ENCODE results near the gene NUTF2. TPM values are rescaled to one million over a fixed set of nuclear protein-coding genes. Genes with fewer than 3 reads are reported as not detected.
A peak's percentile ranks its signal among the peaks of the same experiment; 100 is the strongest.

Gene NUTF2
- total RNA-seq, 2 donors from 2014 or later, result 46.6 to 66.8 TPM

- DNase-seq (no peak), ATAC-seq (no peak)
- Mint-ChIP-seq H3K36me3 (ENCODE audit: low read depth) (no peaks in the 10 kb centered on the region), H3K4me3 (no peak overlapping the region), H3K4me1 (peaks cover 28% of the 10 kb centered on the region), H3K27ac (no peak overlapping the region), H3K27me3 (no peaks in the 10 kb centered on the region)
- H3K9me3 ChIP-seq (ENCODE audit: control insufficient read depth, low read length, poor library complexity, severe bottlenecking), result no peaks in the 10 kb centered on the region
Observed at GRCh38 chr16:67877064-67877463, 30.3 kb downstream of the NUTF2 start.

- ATAC-seq (no peak), DNase-seq (no peak)
- H3K9me3 ChIP-seq (ENCODE audit: control insufficient read depth, low read length, poor library complexity, severe bottlenecking), result no peaks in the 10 kb centered on the region
- H3K4me3 Mint-ChIP-seq, result no peak overlapping the region
- H3K36me3 Mint-ChIP-seq (ENCODE audit: low read depth), result no peaks in the 10 kb centered on the region
- H3K4me1 Mint-ChIP-seq, result peaks cover 19% of the 10 kb centered on the region
- H3K27ac Mint-ChIP-seq, result peak overlapping the region; percentile 27
- no peaks in the 10 kb centered on the region for H3K27me3 Mint-ChIP-seq
Observed at GRCh38 chr16:67878232-67878631, 31.5 kb downstream of the NUTF2 start.

GRCh38 chr16:67878846-67879245 lies 32.1 kb downstream of the NUTF2 start:
- Mint-ChIP-seq H3K36me3 (ENCODE audit: low read depth) (no peaks in the 10 kb centered on the region), H3K4me3 (no peak overlapping the region), H3K27ac (peak overlapping the region; percentile 27), H3K4me1 (peaks cover 19% of the 10 kb centered on the region), H3K27me3 (no peaks in the 10 kb centered on the region)
- no peak for ATAC-seq
- no peaks in the 10 kb centered on the region for H3K9me3 ChIP-seq (ENCODE audit: control insufficient read depth, low read length, poor library complexity, severe bottlenecking)
- no peak for DNase-seq

DNA sequence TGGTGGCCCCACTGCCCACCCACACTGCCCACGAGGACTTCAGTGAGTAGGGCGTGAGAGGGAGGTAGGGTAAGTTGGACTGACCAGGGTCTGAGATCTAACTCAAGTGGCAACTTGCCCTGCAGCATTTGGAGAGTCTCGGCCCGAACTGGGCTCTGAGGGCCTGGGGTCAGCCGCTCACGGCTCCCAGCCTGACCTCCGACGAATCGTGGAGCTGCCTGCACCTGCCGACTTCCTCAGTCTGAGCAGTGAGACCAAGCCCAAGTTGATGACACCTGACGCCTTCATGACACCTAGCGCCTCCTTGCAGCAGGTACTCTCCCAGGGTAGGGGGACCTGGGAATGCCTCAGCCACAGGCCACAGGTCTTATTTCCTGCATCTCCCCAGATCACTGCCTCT lies 32.7 kb downstream of the NUTF2 start:
- DNase-seq (no peak), ATAC-seq (no peak)
- no peak overlapping the region for H3K4me3 Mint-ChIP-seq
- H3K27ac Mint-ChIP-seq, result no peak overlapping the region
- H3K9me3 ChIP-seq (ENCODE audit: control insufficient read depth, low read length, poor library complexity, severe bottlenecking), result no peaks in the 10 kb centered on the region
- H3K4me1 Mint-ChIP-seq, result peaks cover 13% of the 10 kb centered on the region
- no peaks in the 10 kb centered on the region for H3K36me3 Mint-ChIP-seq (ENCODE audit: low read depth)
- H3K27me3 Mint-ChIP-seq, result no peaks in the 10 kb centered on the region

DNA sequence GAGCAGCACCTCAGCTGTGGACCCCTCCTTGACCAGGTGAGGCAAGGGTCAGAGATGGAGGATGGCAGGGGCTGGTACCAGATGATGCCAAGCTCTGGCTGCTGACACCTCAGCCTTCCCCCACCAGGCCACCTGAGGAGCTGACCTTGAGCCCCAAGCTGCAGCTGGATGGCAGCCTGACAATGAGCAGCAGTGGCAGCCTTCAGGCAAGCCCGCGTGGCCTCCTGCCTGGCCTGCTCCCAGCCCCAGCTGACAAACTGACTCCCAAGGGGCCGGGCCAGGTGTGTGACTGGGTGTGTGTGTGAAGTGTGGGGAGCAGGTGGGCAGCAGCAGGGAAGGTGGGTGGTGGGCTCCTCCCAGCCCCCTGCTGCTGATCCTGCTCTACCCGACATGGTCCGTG lies 33.2 kb downstream of the NUTF2 start:
- no peaks in the 10 kb centered on the region for H3K27me3 Mint-ChIP-seq
- H3K9me3 ChIP-seq (ENCODE audit: control insufficient read depth, low read length, poor library complexity, severe bottlenecking), result no peaks in the 10 kb centered on the region
- H3K4me3 Mint-ChIP-seq, result no peak overlapping the region
- ATAC-seq (no peak), DNase-seq (no peak)
- no peaks in the 10 kb centered on the region for H3K36me3 Mint-ChIP-seq (ENCODE audit: low read depth)
- H3K4me1 Mint-ChIP-seq, result peaks cover 11% of the 10 kb centered on the region
- H3K27ac Mint-ChIP-seq, result no peak overlapping the region

GRCh38 chr16:67880584-67880983 lies 33.9 kb downstream of the NUTF2 start:
- no peaks in the 10 kb centered on the region for H3K27me3 Mint-ChIP-seq
- DNase-seq, result no peak
- ATAC-seq, result no peak
- no peaks in the 10 kb centered on the region for H3K36me3 Mint-ChIP-seq (ENCODE audit: low read depth)
- H3K4me1 Mint-ChIP-seq, result peaks cover 4% of the 10 kb centered on the region
- no peak overlapping the region for H3K4me3 Mint-ChIP-seq
- H3K27ac Mint-ChIP-seq, result no peak overlapping the region
- no peaks in the 10 kb centered on the region for H3K9me3 ChIP-seq (ENCODE audit: control insufficient read depth, low read length, poor library complexity, severe bottlenecking)

- H3K27me3 Mint-ChIP-seq, result no peaks in the 10 kb centered on the region
- H3K36me3 Mint-ChIP-seq (ENCODE audit: low read depth), result no peaks in the 10 kb centered on the region
- no peak overlapping the region for H3K27ac Mint-ChIP-seq
- no peak for ATAC-seq
- H3K9me3 ChIP-seq (ENCODE audit: control insufficient read depth, low read length, poor library complexity, severe bottlenecking), result no peaks in the 10 kb centered on the region
- H3K4me1 Mint-ChIP-seq, result peaks cover 4% of the 10 kb centered on the region
- no peak overlapping the region for H3K4me3 Mint-ChIP-seq
- no peak for DNase-seq
Observed at GRCh38 chr16:67881621-67882161, 35.0 kb downstream of the NUTF2 start.

DNA sequence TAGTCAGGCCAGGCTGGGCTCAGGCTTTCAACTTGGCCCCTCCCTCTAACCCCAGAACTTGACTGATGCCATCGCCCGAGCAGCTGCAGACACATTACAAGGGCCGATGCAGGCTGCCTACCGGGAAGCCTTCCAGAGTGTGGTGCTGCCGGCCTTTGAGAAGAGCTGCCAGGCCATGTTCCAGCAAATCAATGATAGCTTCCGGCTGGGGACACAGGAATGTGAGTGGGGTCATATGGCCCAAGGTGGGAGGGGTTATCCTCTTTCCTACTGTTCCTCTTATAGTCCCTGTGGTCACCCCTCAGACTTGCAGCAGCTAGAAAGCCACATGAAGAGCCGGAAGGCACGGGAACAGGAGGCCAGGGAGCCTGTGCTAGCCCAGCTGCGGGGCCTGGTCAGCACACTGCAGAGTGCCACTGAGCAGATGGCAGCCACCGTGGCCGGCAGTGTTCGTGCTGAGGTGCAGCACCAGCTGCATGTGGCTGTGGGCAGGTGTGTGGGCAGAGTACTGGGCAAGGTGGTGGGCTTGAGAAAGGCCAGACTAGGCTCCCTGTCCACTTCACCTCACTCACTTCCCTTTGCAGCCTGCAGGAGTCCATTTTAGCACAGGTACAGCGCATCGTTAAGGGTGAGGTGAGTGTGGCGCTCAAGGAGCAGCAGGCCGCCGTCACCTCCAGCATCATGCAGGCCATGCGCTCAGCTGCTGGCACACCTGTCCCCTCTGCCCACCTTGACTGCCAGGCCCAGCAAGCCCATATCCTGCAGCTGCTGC lies 35.8 kb downstream of the NUTF2 start:
- no peaks in the 10 kb centered on the region for H3K9me3 ChIP-seq (ENCODE audit: control insufficient read depth, low read length, poor library complexity, severe bottlenecking)
- Mint-ChIP-seq H3K4me1 (peaks cover 4% of the 10 kb centered on the region), H3K27me3 (no peaks in the 10 kb centered on the region), H3K27ac (no peak overlapping the region), H3K36me3 (ENCODE audit: low read depth) (no peaks in the 10 kb centered on the region), H3K4me3 (no peak overlapping the region)
- DNase-seq (no peak), ATAC-seq (no peak)

GRCh38 chr16:67883146-67883871 lies 36.6 kb downstream of the NUTF2 start:
- no peak overlapping the region for H3K4me3 Mint-ChIP-seq
- H3K27ac Mint-ChIP-seq, result peak overlapping the region; percentile 87
- H3K9me3 ChIP-seq (ENCODE audit: control insufficient read depth, low read length, poor library complexity, severe bottlenecking), result no peaks in the 10 kb centered on the region
- ATAC-seq (peak; percentile 10), DNase-seq (no peak)
- no peaks in the 10 kb centered on the region for H3K27me3 Mint-ChIP-seq
- peaks cover 4% of the 10 kb centered on the region for H3K4me1 Mint-ChIP-seq
- no peaks in the 10 kb centered on the region for H3K36me3 Mint-ChIP-seq (ENCODE audit: low read depth)

GRCh38 chr16:67883872-67884261 lies 37.1 kb downstream of the NUTF2 start:
- H3K9me3 ChIP-seq (ENCODE audit: control insufficient read depth, low read length, poor library complexity, severe bottlenecking), result no peaks in the 10 kb centered on the region
- Mint-ChIP-seq H3K36me3 (ENCODE audit: low read depth) (no peaks in the 10 kb centered on the region), H3K4me3 (no peak overlapping the region), H3K27ac (peak overlapping the region; percentile 87), H3K4me1 (peaks cover 4% of the 10 kb centered on the region), H3K27me3 (no peaks in the 10 kb centered on the region)
- ATAC-seq, result peak; percentile 84
- peak; percentile 60 to 76 (median 67) for DNase-seq

- Mint-ChIP-seq H3K36me3 (ENCODE audit: low read depth) (no peaks in the 10 kb centered on the region), H3K4me1 (peaks cover 4% of the 10 kb centered on the region), H3K27ac (peak within 1 kb of the TSS; percentile 87), H3K4me3 (no peak within 1 kb of the TSS), H3K27me3 (no peaks in the 10 kb centered on the region)
- DNase-seq (no peak), ATAC-seq (no peak)
- no peaks in the 10 kb centered on the region for H3K9me3 ChIP-seq (ENCODE audit: control insufficient read depth, low read length, poor library complexity, severe bottlenecking)
Observed at GRCh38 chr16:67884684-67885083, 38.0 kb downstream of the NUTF2 start, which contains the start of gene NRN1L. TSS of gene NRN1L (plus strand) at chr16:67884885. CDS start at chr16:67884904, 19 bp downstream.

DNA sequence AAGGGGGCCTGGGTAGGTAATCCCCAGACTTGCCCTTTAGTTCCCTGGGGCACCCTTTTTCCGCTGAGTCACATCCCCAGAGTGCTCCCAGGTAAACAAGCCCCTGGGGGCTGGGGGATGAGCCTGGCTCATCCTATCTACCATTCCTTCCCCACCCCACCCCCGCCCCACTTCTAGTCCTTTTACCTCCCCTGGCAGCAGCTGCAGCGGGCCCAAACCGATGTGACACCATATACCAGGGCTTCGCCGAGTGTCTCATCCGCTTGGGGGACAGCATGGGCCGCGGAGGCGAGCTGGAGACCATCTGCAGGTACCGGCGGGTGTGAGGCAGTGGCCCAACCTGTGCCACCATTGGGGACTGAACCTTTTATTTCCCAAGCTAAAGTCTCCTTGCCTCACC lies 38.8 kb downstream of the NUTF2 start:
- H3K36me3 Mint-ChIP-seq (ENCODE audit: low read depth), result no peaks in the 10 kb centered on the region
- no peak overlapping the region for H3K27ac Mint-ChIP-seq
- peaks cover 4% of the 10 kb centered on the region for H3K4me1 Mint-ChIP-seq
- no peak for ATAC-seq
- no peak overlapping the region for H3K4me3 Mint-ChIP-seq
- DNase-seq, result no peak
- no peaks in the 10 kb centered on the region for H3K9me3 ChIP-seq (ENCODE audit: control insufficient read depth, low read length, poor library complexity, severe bottlenecking)
- no peaks in the 10 kb centered on the region for H3K27me3 Mint-ChIP-seq

GRCh38 chr16:67885976-67886375 lies 39.2 kb downstream of the NUTF2 start:
- Mint-ChIP-seq H3K4me3 (no peak overlapping the region), H3K27ac (no peak overlapping the region), H3K4me1 (peaks cover 4% of the 10 kb centered on the region), H3K27me3 (no peaks in the 10 kb centered on the region), H3K36me3 (ENCODE audit: low read depth) (no peaks in the 10 kb centered on the region)
- DNase-seq (no peak), ATAC-seq (no peak)
- H3K9me3 ChIP-seq (ENCODE audit: control insufficient read depth, low read length, poor library complexity, severe bottlenecking), result no peaks in the 10 kb centered on the region

Measured in T-helper 17 cell (primary cell).